Measurements from ENCODE around the gene TM9SF4. TPM values are rescaled to one million over a fixed set of nuclear protein-coding genes. Genes with fewer than 3 reads are reported as not detected.

TM9SF4 gene
- total RNA-seq, 4 donors from 2014 or later = 35.5 to 44.8 (median 42.6) TPM

GRCh38 chr20:32091888-32092346 is 17.6 kb upstream of the TM9SF4 start:
- Histone ChIP-seq H3K4me3 (no peak overlapping the region), H3K4me1 (no peaks in the 10 kb centered on the region), H3K27ac (no peak overlapping the region), H3K9me3 (no peaks in the 10 kb centered on the region), H3K36me3 (no peaks in the 10 kb centered on the region), H3K27me3 (peaks cover 14% of the 10 kb centered on the region)
- peak; percentile 78 for DNase-seq
- intact Hi-C loops (cut with DNase I; ENCODE audit: low total_unique reads) = no loop called here
- 0 to 4% methylated on average over 1 to 7 of the region's 7 CpGs for WGBS, 2 donors (ENCODE audit: low coverage in 1 of 2)
- TF ChIP-seq POLR2A (IDR thresholded peaks at IDR 0.05) (no peak), EP300 (IDR thresholded peaks at IDR 0.05; ENCODE audit: low read depth) (no peak), POLR2AphosphoS5 (IDR thresholded peaks at IDR 0.05) (no peak), CTCF (IDR thresholded peaks at IDR 0.05) (peak; percentile 72 to 94 (median 90))
- in situ Hi-C loops (cut with MboI; ENCODE audit: low pct_ligation_motif_present in 1 of 4, low pct_unique_long_range_greater_than_20kb in 1 of 4, low sequenced_read_pairs in 3 of 4) = no loop called here

- Histone ChIP-seq H3K9me3 (no peaks in the 10 kb centered on the region), H3K4me3 (no peak overlapping the region), H3K27me3 (peaks cover 42% of the 10 kb centered on the region), H3K27ac (no peak overlapping the region), H3K4me1 (no peaks in the 10 kb centered on the region), H3K36me3 (no peaks in the 10 kb centered on the region)
- TF ChIP-seq POLR2A (IDR thresholded peaks at IDR 0.05) (no peak), CTCF (IDR thresholded peaks at IDR 0.05) (no peak), EP300 (IDR thresholded peaks at IDR 0.05; ENCODE audit: low read depth) (no peak), POLR2AphosphoS5 (IDR thresholded peaks at IDR 0.05) (no peak)
- WGBS, 2 donors (ENCODE audit: low coverage in 1 of 2) = 80 to 100% methylated on average over 3 to 6 of the region's 6 CpGs
- intact Hi-C loops (cut with DNase I; ENCODE audit: low total_unique reads) (no loop called here), in situ Hi-C loops (cut with MboI; ENCODE audit: low pct_ligation_motif_present in 1 of 4, low pct_unique_long_range_greater_than_20kb in 1 of 4, low sequenced_read_pairs in 3 of 4) (no loop called here)
- DNase-seq = no peak
Measured at GRCh38 chr20:32098786-32099185, 10.7 kb upstream of the TM9SF4 start.

- in situ Hi-C loops (cut with MboI; ENCODE audit: low pct_ligation_motif_present in 1 of 4, low pct_unique_long_range_greater_than_20kb in 1 of 4, low sequenced_read_pairs in 3 of 4) = no loop called here
- no peak for DNase-seq
- peaks cover 11% of the 10 kb centered on the region for H3K27me3 ChIP-seq
- intact Hi-C loops (cut with DNase I; ENCODE audit: low total_unique reads) = no loop called here
- H3K4me3 ChIP-seq = peak overlapping the region in 3 of 4 donors; percentile 77 to 99 (median 85)
- no peaks in the 10 kb centered on the region for H3K9me3 ChIP-seq
- H3K4me1 ChIP-seq = peaks cover 5 to 38% (median 35%) of the 10 kb centered on the region in 4 donors
- H3K27ac ChIP-seq = peak overlapping the region; percentile 92 to 99 (median 96)
- no peak for TF ChIP-seq POLR2A (IDR thresholded peaks at IDR 0.05)
- TF ChIP-seq POLR2AphosphoS5 (IDR thresholded peaks at IDR 0.05) = no peak
- TF ChIP-seq CTCF (IDR thresholded peaks at IDR 0.05) = no peak
- no peak for TF ChIP-seq EP300 (IDR thresholded peaks at IDR 0.05; ENCODE audit: low read depth)
- H3K36me3 ChIP-seq = no peaks in the 10 kb centered on the region
- WGBS, 2 donors (ENCODE audit: low coverage in 1 of 2) = 52 to 54% methylated on average over 5 of the region's 5 CpGs
Measured at GRCh38 chr20:32108814-32109391, 611 bp upstream of the TM9SF4 start.

GRCh38 chr20:32110173-32110704 is 725 bp downstream of the TM9SF4 start:
- Histone ChIP-seq H3K27me3 (peaks cover 6% of the 10 kb centered on the region), H3K9me3 (no peaks in the 10 kb centered on the region), H3K27ac (peak overlapping the region; percentile 92 to 99 (median 96)), H3K4me3 (peak overlapping the region; percentile 77 to 99 (median 90)), H3K36me3 (no peaks in the 10 kb centered on the region), H3K4me1 (peaks cover 5 to 46% (median 36%) of the 10 kb centered on the region in 4 donors)
- no peak for TF ChIP-seq CTCF (IDR thresholded peaks at IDR 0.05)
- TF ChIP-seq POLR2A (IDR thresholded peaks at IDR 0.05) = no peak
- no peak for TF ChIP-seq POLR2AphosphoS5 (IDR thresholded peaks at IDR 0.05)
- no peak for TF ChIP-seq EP300 (IDR thresholded peaks at IDR 0.05; ENCODE audit: low read depth)
- intact Hi-C loops (cut with DNase I; ENCODE audit: low total_unique reads) = no loop called here
- in situ Hi-C loops (cut with MboI; ENCODE audit: low pct_ligation_motif_present in 1 of 4, low pct_unique_long_range_greater_than_20kb in 1 of 4, low sequenced_read_pairs in 3 of 4) = no loop called here
- DNase-seq = no peak
- WGBS, 2 donors (ENCODE audit: low coverage in 1 of 2) = 1 to 3% methylated on average over 5 to 8 of the region's 8 CpGs

All from transverse colon (tissue), 4 donors.